ENCODE results near the gene CNTNAP5. TPM values are rescaled to one million over a fixed set of nuclear protein-coding genes. Genes with fewer than 3 reads are reported as not detected.

The CNTNAP5 gene
- total and polyA plus RNA-seq, 7 donors = not detected

DNA sequence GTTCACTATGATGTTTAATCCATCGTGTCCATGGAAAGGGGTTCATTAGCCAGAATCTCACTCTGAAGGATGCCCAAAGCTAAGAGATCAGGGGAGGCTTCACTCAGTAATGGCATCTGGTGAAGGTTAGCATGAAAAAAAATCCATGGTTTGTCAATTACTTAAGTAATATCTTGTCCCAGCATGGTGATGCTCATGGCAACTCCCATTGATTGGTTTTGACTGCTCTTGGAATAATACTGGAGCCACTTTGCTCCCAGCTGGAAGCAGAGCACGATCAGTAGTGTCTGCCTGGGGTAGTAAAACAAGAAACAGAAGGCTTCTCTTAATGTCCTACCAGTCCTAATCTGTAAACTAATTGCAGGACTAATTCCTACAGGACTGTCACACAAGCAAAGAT lies 799.4 kb downstream of the CNTNAP5 start:
- no peaks in the 10 kb centered on the region for H3K9me3 ChIP-seq
- intact Hi-C loops (cut with DNase I) = no loop called here
- 65 to 74% (median 71%) methylated on average over 2 of the region's 2 CpGs for WGBS, 3 donors

GRCh38 chr2:124832521-124832920 lies 807.4 kb downstream of the CNTNAP5 start:
- peaks cover 6% of the 10 kb centered on the region for H3K9me3 ChIP-seq
- H3K27me3 ChIP-seq (ENCODE audit: insufficient read depth in 3 of 3, low read length in 2 of 3) = no peaks in the 10 kb centered on the region
- H3K4me1 ChIP-seq = no peaks in the 10 kb centered on the region
- TF ChIP-seq, protein P1, sequence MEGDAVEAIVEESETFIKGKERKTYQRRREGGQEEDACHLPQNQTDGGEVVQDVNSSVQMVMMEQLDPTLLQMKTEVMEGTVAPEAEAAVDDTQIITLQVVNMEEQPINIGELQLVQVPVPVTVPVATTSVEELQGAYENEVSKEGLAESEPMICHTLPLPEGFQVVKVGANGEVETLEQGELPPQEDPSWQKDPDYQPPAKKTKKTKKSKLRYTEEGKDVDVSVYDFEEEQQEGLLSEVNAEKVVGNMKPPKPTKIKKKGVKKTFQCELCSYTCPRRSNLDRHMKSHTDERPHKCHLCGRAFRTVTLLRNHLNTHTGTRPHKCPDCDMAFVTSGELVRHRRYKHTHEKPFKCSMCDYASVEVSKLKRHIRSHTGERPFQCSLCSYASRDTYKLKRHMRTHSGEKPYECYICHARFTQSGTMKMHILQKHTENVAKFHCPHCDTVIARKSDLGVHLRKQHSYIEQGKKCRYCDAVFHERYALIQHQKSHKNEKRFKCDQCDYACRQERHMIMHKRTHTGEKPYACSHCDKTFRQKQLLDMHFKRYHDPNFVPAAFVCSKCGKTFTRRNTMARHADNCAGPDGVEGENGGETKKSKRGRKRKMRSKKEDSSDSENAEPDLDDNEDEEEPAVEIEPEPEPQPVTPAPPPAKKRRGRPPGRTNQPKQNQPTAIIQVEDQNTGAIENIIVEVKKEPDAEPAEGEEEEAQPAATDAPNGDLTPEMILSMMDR (IDR thresholded peaks at IDR 0.05) = no peak
- no peak overlapping the region for H3K27ac ChIP-seq
- no peak for ATAC-seq
- no peak overlapping the region for H3K4me3 ChIP-seq
- no peak for DNase-seq
- 67 to 93% (median 88%) methylated on average over 2 of the region's 2 CpGs for WGBS, 3 donors
- intact Hi-C loops (cut with DNase I) = no loop called here
- no peaks in the 10 kb centered on the region for H3K36me3 ChIP-seq (ENCODE audit: insufficient read depth in 1 of 2, low read depth in 1 of 2)

More for the DNA sequence above, 799.4 kb downstream of the CNTNAP5 start:
- ATAC-seq (no peak), DNase-seq (no peak)
- TF ChIP-seq, protein P1 (IDR thresholded peaks at IDR 0.05) = no peak
- Histone ChIP-seq H3K4me1 (no peaks in the 10 kb centered on the region), H3K27me3 (ENCODE audit: insufficient read depth in 3 of 3, low read length in 2 of 3) (no peaks in the 10 kb centered on the region), H3K27ac (no peak overlapping the region), H3K36me3 (ENCODE audit: insufficient read depth in 1 of 2, low read depth in 1 of 2) (no peaks in the 10 kb centered on the region), H3K4me3 (no peak overlapping the region)

GRCh38 chr2:124834331-124834730 lies 809.2 kb downstream of the CNTNAP5 start:
- TF ChIP-seq, protein P1 (IDR thresholded peaks at IDR 0.05) = no peak
- H3K9me3 ChIP-seq = peaks cover 6% of the 10 kb centered on the region
- no peak overlapping the region for H3K27ac ChIP-seq
- H3K36me3 ChIP-seq (ENCODE audit: insufficient read depth in 1 of 2, low read depth in 1 of 2) = no peaks in the 10 kb centered on the region
- no peak overlapping the region for H3K4me3 ChIP-seq
- H3K4me1 ChIP-seq = no peaks in the 10 kb centered on the region
- no peak for DNase-seq
- intact Hi-C loops (cut with DNase I) = no loop called here
- no peak for ATAC-seq
- WGBS, 3 donors = 10 to 14% (median 13%) methylated on average over 1 of the region's 1 CpG
- no peaks in the 10 kb centered on the region for H3K27me3 ChIP-seq (ENCODE audit: insufficient read depth in 3 of 3, low read length in 2 of 3)

- 21 to 34% (median 26%) methylated on average over 4 of the region's 4 CpGs for WGBS, 3 donors
Measured at GRCh38 chr2:124835331-124835730, 810.2 kb downstream of the CNTNAP5 start.

DNA sequence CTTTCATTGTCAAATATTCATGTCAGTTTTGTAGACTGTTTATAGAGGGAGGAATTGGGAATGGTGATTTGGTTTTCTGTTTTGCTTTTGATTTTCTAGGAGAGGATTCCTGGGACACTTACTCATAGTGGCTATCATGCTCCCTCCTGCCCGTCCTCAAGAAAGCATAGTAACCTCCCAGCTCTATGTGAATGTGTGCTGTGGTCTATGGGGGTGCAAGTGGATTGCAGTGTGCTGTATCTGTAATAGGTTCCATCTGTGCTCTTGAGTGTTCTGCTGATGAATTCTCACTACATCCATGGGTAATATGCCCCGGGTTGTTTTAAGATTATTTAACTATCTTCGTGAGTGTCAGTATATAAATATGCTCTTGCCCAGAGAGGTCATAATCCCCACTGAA lies 811.3 kb downstream of the CNTNAP5 start:
- Histone ChIP-seq H3K4me3 (no peak overlapping the region), H3K27ac (no peak overlapping the region), H3K27me3 (ENCODE audit: insufficient read depth in 3 of 3, low read length in 2 of 3) (no peaks in the 10 kb centered on the region), H3K9me3 (peaks cover 6% of the 10 kb centered on the region), H3K36me3 (ENCODE audit: insufficient read depth in 1 of 2, low read depth in 1 of 2) (no peaks in the 10 kb centered on the region), H3K4me1 (no peaks in the 10 kb centered on the region)
- WGBS, 3 donors = 52 to 62% (median 53%) methylated on average over 3 of the region's 3 CpGs
- no peak for ATAC-seq
- TF ChIP-seq, protein P1 (IDR thresholded peaks at IDR 0.05) = no peak
- DNase-seq = no peak
- intact Hi-C loops (cut with DNase I) = no loop called here

More at GRCh38 chr2:124835331-124835730, 810.2 kb downstream of the CNTNAP5 start:
- no peak for DNase-seq
- intact Hi-C loops (cut with DNase I) = no loop called here
- no peak overlapping the region for H3K27ac ChIP-seq
- H3K4me1 ChIP-seq = no peaks in the 10 kb centered on the region
- H3K9me3 ChIP-seq = peaks cover 6% of the 10 kb centered on the region
- no peak for ATAC-seq
- H3K4me3 ChIP-seq = no peak overlapping the region
- H3K36me3 ChIP-seq (ENCODE audit: insufficient read depth in 1 of 2, low read depth in 1 of 2) = no peaks in the 10 kb centered on the region
- no peaks in the 10 kb centered on the region for H3K27me3 ChIP-seq (ENCODE audit: insufficient read depth in 3 of 3, low read length in 2 of 3)
- TF ChIP-seq, protein P1 (IDR thresholded peaks at IDR 0.05) = no peak

Data from psoas muscle (tissue), 8 donors.